PC-3 (cell line): ENCODE results near the gene ESRRB. TPM values are rescaled to one million over a fixed set of nuclear protein-coding genes. Genes with fewer than 3 reads are reported as not detected.

Experiments
- ATAC-seq: fragments of 200-7000 bp; cut with Tn5 transposase; 2 replicates; pipeline ENCODE4 v1.9.1; 2020; ENCODE audit warnings: mild to moderate bottlenecking, moderate library complexity
- BruUV-seq: library from RNA; stranded (reverse); fragments of 400-500 nt; replicated peaks from 2 replicates; lab custom pipeline; 2021; lab: Mats Ljungman, UMichigan
- CTCF ChIA-PET: fragments of 300-600 bp; sonication (Branson Sonifier 250); formaldehyde crosslinking; loops from one replicate; lab custom pipeline; 2022; ENCODE audit warnings: antibody characterized with exemption; lab: Charles Lee
- POLR2A ChIA-PET: fragments of 300-600 bp; sonication (Branson Sonifier 250); formaldehyde crosslinking; loops from one replicate; lab custom pipeline; 2022; ENCODE audit warnings: antibody characterized with exemption; ENCODE audit not compliant: unreplicated experiment; lab: Charles Lee
- DNase-seq: peaks from one replicate; pipeline ENCODE4 v3.0.0-alpha.2; 2015
- H2AFZ ChIP-seq: fragments of 300-600 bp; sonication (generic); 2 replicates; pipeline ENCODE4 v1.6.0; 2016; ENCODE audit warnings: antibody characterized with exemption, low read length
- H3F3A ChIP-seq: fragments of 300-600 bp; sonication (generic); one replicate; pipeline ENCODE4 v1.6.0; 2017; ENCODE audit warnings: antibody characterized with exemption, low read length, control low read depth, mild to moderate bottlenecking; ENCODE audit not compliant: unreplicated experiment
- H3K27ac ChIP-seq: fragments of 300-600 bp; sonication (generic); 2 replicates; pipeline ENCODE4 v1.5.1; 2016; ENCODE audit warnings: mild to moderate bottlenecking, low read length
- H3K27me3 ChIP-seq: fragments of 300-600 bp; sonication (generic); 2 replicates; pipeline ENCODE4 v1.6.1; 2016; ENCODE audit warnings: low read length, mixed read lengths
- H3K36me3 ChIP-seq: fragments of 300-600 bp; sonication (generic); 2 replicates; pipeline ENCODE4 v1.6.1; 2016; ENCODE audit warnings: low read depth, mixed run types, low read length, mixed read lengths
- H3K4me1 ChIP-seq: fragments of 300-600 bp; sonication (generic); 2 replicates; pipeline ENCODE4 v1.5.1; 2016; ENCODE audit warnings: low read length; ENCODE audit not compliant: insufficient read depth
- H3K4me2 ChIP-seq: fragments of 300-600 bp; sonication (generic); 2 replicates; pipeline ENCODE4 v1.6.0; 2016; ENCODE audit warnings: low read length
- H3K4me3 ChIP-seq: fragments of 300-600 bp; sonication (generic); 2 replicates; pipeline ENCODE4 v1.5.1; 2016; ENCODE audit warnings: mild to moderate bottlenecking, low read length, mixed read lengths
- H3K79me2 ChIP-seq: fragments of 300-600 bp; sonication (generic); 2 replicates; pipeline ENCODE4 v1.6.1; 2017; ENCODE audit warnings: low read length, mixed read lengths
- H3K9ac ChIP-seq: fragments of 300-600 bp; sonication (generic); 2 replicates; pipeline ENCODE4 v1.6.0; 2016; ENCODE audit warnings: mild to moderate bottlenecking, low read length
- H3K9me2 ChIP-seq: fragments of 300-600 bp; sonication (generic); replicated peaks from 2 replicates; pipeline ENCODE4 v1.6.1; 2016; ENCODE audit warnings: mixed run types, low read length, mixed read lengths
- H3K9me3 ChIP-seq: fragments of 300-600 bp; sonication (generic); 2 replicates; pipeline ENCODE4 v1.6.1; 2016; ENCODE audit warnings: low read length, mixed read lengths
- H4K20me1 ChIP-seq: fragments of 300-600 bp; sonication (generic); 2 replicates; pipeline ENCODE4 v1.6.1; 2016; ENCODE audit warnings: low read length, mixed read lengths
- CTCF ChIP-seq: fragments of 300-600 bp; sonication (generic); conservative IDR thresholded peaks from 2 replicates; pipeline ENCODE4 v1.5.1; 2017; ENCODE audit warnings: antibody characterized with exemption, low read depth, mild to moderate bottlenecking, low read length
- EZH2 ChIP-seq: fragments of 300-600 bp; sonication (generic); IDR thresholded peaks from one replicate; pipeline ENCODE4 v1.6.1; 2017; ENCODE audit warnings: antibody characterized with exemption, mild to moderate bottlenecking, low read length; ENCODE audit not compliant: unreplicated experiment
- EZH2phosphoT487 ChIP-seq: fragments of 300-600 bp; sonication (generic); IDR thresholded peaks from 2 replicates; pipeline ENCODE4 v1.6.1; 2018; ENCODE audit warnings: mild to moderate bottlenecking, antibody characterized with exemption, low read length, borderline replicate concordance
- intact Hi-C: fragments of 100-400 bp; cut with micrococcal nuclease; formaldehyde crosslinking; loops from 2 replicates; pipeline ENCODE4 v1.9.0; 2023
- total RNA-seq: library from RNA; depleted of rRNA; stranded (reverse); fragments of >200 nt; gene quantifications from 2 replicates; pipeline ENCODE4 v1.2.3, GENCODE V29; 2014

The ESRRB gene
- total RNA-seq, 1 experiment from 2014 or later: not detected

- peaks cover 9% of the 10 kb centered on the region for H3K27me3 ChIP-seq
- no peak overlapping the region for H3K27ac ChIP-seq
- ATAC-seq (no peak), DNase-seq (no peak)
- no peak overlapping the region for H3K4me2 ChIP-seq
- H3K4me1 ChIP-seq: no peaks in the 10 kb centered on the region
- no peaks in the 10 kb centered on the region for H3K9me3 ChIP-seq
- no peaks in the 10 kb centered on the region for H3K36me3 ChIP-seq
- no peaks in the 10 kb centered on the region for H3K9me2 ChIP-seq
- no peaks in the 10 kb centered on the region for H4K20me1 ChIP-seq
- intact Hi-C loops: no loop called here
- no peaks in the 10 kb centered on the region for H3K79me2 ChIP-seq
- ChIA-PET POLR2A (no interaction called here), CTCF (no interaction called here)
- H3K9ac ChIP-seq: no peak overlapping the region
- BruUV-seq: no TSS peak
- no peak for TF ChIP-seq EZH2phosphoT487
- no peak for TF ChIP-seq CTCF
- TF ChIP-seq EZH2: no peak
- no peak overlapping the region for H2AFZ ChIP-seq
- H3F3A ChIP-seq: no peaks in the 10 kb centered on the region
- H3K4me3 ChIP-seq: no peak overlapping the region
Measured at GRCh38 chr14:76421662-76422061, 45.7 kb downstream of the ESRRB start.

- intact Hi-C loops: no loop called here
Measured at GRCh38 chr14:76422662-76423061, 46.7 kb downstream of the ESRRB start.

More at GRCh38 chr14:76422662-76423061, 46.7 kb downstream of the ESRRB start:
- Histone ChIP-seq H3K79me2 (no peaks in the 10 kb centered on the region), H2AFZ (no peak overlapping the region), H3K4me3 (no peak overlapping the region), H3K9me2 (no peaks in the 10 kb centered on the region), H3K27me3 (peaks cover 14% of the 10 kb centered on the region), H4K20me1 (no peaks in the 10 kb centered on the region), H3K36me3 (no peaks in the 10 kb centered on the region), H3K9ac (no peak overlapping the region), H3K4me1 (no peaks in the 10 kb centered on the region), H3K4me2 (no peak overlapping the region), H3F3A (no peaks in the 10 kb centered on the region), H3K9me3 (no peaks in the 10 kb centered on the region), H3K27ac (no peak overlapping the region)
- POLR2A ChIA-PET: no interaction called here
- BruUV-seq: no TSS peak
- no peak for TF ChIP-seq CTCF
- TF ChIP-seq EZH2: no peak
- no peak for TF ChIP-seq EZH2phosphoT487
- no peak for ATAC-seq
- no peak for DNase-seq
- CTCF ChIA-PET: no interaction called here
